Sigmoid colon (tissue), 4 donors: Measurements from ENCODE around the gene LRRC7.

Experiments
- POLR2A ChIP-seq, 2 donors: fragments of 450-650 bp; IDR thresholded peaks; one replicate each; pipeline ENCODE4 v1.6.1; 2016; ENCODE audit warnings: antibody characterized with exemption in 2 of 2, mild to moderate bottlenecking in 2 of 2, moderate library complexity in 2 of 2
- POLR2AphosphoS5 ChIP-seq, 4 donors: sonication (generic); formaldehyde crosslinking; IDR thresholded peaks; one replicate each; pipeline ENCODE4 v1.6.1; 2017; ENCODE audit warnings: antibody characterized with exemption in 4 of 4
- TF ChIP-seq, protein P1 (sequence below), 4 experiments: fragments of 450-650 bp in 3 of 4; fragments of 200-600 bp in 1 of 4; IDR thresholded peaks; one replicate each; pipeline ENCODE4 v1.5.1; 2016 to 2019; ENCODE audit warnings: antibody characterized with exemption in 4 of 4, mild to moderate bottlenecking in 3 of 4, moderate library complexity in 2 of 4

DNA sequence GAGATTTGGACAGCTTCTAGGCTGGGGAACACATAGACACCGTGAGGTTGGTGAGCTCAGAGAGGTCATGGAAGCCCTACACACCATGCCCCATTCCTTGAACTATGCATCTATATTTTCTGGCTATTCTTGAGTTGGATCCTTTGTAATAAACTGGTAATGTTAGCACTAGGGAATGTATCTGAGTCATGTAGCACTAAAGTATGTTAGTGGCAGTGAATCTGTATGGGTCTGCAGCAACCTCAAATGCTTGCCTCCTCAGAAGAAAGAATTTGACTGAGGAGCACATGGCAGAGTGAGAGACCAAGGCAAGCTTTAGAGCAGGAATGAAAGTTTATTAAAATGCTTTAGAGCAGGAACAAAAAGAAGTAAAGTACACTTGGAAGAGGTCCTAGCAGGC lies 43.7 kb upstream of the LRRC7 start:
- TF ChIP-seq, protein P1, sequence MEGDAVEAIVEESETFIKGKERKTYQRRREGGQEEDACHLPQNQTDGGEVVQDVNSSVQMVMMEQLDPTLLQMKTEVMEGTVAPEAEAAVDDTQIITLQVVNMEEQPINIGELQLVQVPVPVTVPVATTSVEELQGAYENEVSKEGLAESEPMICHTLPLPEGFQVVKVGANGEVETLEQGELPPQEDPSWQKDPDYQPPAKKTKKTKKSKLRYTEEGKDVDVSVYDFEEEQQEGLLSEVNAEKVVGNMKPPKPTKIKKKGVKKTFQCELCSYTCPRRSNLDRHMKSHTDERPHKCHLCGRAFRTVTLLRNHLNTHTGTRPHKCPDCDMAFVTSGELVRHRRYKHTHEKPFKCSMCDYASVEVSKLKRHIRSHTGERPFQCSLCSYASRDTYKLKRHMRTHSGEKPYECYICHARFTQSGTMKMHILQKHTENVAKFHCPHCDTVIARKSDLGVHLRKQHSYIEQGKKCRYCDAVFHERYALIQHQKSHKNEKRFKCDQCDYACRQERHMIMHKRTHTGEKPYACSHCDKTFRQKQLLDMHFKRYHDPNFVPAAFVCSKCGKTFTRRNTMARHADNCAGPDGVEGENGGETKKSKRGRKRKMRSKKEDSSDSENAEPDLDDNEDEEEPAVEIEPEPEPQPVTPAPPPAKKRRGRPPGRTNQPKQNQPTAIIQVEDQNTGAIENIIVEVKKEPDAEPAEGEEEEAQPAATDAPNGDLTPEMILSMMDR (IDR thresholded peaks at IDR 0.05) = no peak
- TF ChIP-seq POLR2AphosphoS5 (IDR thresholded peaks at IDR 0.05) (no peak), POLR2A (IDR thresholded peaks at IDR 0.05) (no peak)
